22Rv1 (cell line): Measurements from ENCODE around the gene ATP10B.

ENCODE experiments used
- CTCF ChIP-seq: fragments of 450-650 bp; IDR thresholded peaks from 2 replicates; pipeline ENCODE4 v1.5.1; 2017; ENCODE audit warnings: mild to moderate bottlenecking
- ZFX ChIP-seq: fragments of 450-650 bp; IDR thresholded peaks from 2 replicates; pipeline ENCODE4 v1.6.1; 2017; ENCODE audit warnings: antibody characterized with exemption, borderline replicate concordance

DNA sequence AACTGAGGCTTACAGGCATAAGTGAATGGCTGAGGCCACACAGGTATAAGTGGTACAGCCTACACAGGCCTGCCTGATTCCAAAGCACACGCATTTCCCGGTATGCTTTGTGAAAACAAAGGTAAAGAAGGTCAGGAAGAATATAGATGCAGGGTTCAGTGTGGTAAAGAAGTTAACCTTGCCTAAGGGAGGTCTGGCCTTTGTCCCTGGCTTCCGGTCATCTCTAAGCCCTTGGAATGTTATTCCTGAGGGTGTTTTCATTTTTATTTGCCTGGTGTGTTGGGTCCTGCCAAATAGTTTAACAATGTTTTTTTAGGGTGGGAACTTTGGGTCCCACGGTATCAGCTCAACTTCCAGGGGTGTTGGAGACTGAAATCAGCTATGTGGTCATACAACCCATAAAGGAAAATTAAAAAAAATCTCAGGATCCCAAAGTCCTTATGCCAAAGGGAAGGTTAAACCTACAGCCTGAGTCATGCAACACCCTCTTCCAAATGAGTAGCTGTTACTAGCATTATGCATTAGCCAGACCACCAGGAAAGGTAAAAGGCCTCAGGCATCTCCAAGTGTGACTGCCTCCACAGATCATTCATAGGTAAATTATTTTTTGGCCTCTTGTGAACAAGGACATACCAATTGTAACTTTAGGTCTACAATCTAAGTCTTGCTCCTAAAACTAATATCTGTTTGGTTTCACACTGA is 124.6 kb downstream of the ATP10B start:
- no peak for TF ChIP-seq CTCF
- TF ChIP-seq ZFX = no peak
